IPS DF 4.7 (cell line): ENCODE data around the gene TEX38.
"Not testable (repeated sequence)": the region's sequence is repeated elsewhere in the genome, so short reads cannot be mapped to it uniquely, and the experiment has no call there.

Experiments
- DNase-seq: peaks from one replicate; pipeline ENCODE4 v3.0.0-alpha.2; 2013; ENCODE audit warnings: low spot score; ENCODE audit errors: extremely low read depth

TEX38 gene

GRCh38 chr1:46654698-46655097, 17.0 kb upstream of the TEX38 start:
- DNase-seq = not testable (repeated sequence)

DNA sequence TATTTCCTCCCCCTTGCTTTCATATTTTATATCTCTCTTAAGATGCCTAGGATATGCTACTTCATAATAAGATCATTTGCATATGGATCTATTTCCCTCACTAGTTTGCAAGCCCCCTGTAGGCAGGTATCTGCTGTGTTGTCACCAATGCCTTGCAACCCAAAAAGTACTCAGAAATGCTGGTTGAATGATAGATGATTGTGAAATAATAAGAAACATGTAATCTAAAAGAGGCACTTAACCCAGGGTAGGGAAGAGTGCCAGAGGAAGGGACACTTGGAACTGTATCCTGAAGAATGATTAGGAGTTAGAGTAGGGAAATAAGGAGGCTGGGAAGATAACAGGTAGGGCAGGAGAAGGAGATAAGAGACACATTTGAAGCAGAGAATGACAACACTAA, 15.8 kb upstream of the TEX38 start:
- no peak for DNase-seq

GRCh38 chr1:46656643-46657042, 15.0 kb upstream of the TEX38 start:
- no peak for DNase-seq

GRCh38 chr1:46657775-46658174, 13.9 kb upstream of the TEX38 start:
- no peak for DNase-seq

DNA sequence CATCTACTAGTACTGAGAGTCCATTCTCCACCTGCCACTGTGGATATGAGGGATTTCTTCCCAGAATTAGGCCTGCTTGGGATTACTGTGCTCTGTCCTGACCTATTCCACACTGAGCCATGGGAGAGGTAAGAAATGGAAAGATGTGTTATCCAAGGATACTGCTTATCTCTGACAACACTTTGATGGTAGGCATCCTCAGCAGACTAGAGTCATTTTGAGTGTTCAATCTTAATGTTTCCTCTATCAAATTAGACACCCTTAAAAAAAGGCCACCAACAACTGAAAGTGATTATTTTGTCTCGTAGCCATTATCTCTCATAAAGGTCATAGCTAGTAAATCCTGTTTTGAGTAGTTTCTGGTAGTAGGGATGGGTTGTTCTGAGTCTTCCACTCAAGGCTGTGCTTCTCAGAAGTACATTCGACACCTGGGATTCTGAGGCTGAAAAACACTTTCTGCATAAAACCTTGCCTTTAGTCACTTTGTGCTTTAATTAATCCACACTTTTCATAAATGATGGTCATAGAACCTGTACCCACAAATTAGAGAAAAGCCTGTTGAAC, 12.3 kb upstream of the TEX38 start:
- no peak for DNase-seq

- not testable (repeated sequence) for DNase-seq
Observed at GRCh38 chr1:46660116-46660515, 11.5 kb upstream of the TEX38 start.

DNA sequence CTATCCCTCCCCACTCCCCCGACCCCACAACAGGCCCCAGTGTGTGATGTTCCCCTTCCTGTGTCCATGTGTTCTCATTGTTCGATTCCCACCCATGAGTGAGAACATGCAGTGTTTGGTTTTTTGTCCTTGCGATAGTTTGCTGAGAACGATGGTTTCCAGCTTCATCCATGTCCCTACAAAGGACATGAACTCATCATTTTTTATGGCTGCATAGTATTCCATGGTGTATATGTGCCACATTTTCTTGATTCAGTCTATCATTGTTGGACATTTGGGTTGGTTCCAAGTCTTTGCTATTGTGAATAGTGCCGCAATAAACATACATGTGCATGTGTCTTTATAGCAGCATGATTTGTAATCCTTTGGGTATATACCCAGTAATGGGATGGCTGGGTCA, 8.7 kb upstream of the TEX38 start:
- not testable (repeated sequence) for DNase-seq

DNA sequence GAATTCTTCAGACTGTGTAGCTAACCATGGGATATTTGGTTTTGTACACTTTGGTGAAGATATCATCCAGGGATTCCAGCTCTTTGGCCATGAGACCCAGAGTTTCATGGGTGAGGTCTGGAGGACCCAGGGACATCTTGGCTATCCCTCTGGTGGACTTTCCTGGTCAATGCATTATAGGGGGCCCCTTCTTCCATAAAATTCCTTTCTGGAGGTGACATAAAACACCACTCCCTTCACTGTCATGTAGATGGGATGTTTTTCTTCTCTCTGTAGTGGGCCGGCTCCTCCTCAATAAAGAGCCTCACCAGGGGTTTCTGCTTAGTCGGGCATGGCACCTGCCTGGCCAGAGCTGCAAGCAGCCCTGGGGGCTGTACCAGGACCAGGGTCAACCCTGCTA, 5.7 kb upstream of the TEX38 start:
- no peak for DNase-seq

DNA sequence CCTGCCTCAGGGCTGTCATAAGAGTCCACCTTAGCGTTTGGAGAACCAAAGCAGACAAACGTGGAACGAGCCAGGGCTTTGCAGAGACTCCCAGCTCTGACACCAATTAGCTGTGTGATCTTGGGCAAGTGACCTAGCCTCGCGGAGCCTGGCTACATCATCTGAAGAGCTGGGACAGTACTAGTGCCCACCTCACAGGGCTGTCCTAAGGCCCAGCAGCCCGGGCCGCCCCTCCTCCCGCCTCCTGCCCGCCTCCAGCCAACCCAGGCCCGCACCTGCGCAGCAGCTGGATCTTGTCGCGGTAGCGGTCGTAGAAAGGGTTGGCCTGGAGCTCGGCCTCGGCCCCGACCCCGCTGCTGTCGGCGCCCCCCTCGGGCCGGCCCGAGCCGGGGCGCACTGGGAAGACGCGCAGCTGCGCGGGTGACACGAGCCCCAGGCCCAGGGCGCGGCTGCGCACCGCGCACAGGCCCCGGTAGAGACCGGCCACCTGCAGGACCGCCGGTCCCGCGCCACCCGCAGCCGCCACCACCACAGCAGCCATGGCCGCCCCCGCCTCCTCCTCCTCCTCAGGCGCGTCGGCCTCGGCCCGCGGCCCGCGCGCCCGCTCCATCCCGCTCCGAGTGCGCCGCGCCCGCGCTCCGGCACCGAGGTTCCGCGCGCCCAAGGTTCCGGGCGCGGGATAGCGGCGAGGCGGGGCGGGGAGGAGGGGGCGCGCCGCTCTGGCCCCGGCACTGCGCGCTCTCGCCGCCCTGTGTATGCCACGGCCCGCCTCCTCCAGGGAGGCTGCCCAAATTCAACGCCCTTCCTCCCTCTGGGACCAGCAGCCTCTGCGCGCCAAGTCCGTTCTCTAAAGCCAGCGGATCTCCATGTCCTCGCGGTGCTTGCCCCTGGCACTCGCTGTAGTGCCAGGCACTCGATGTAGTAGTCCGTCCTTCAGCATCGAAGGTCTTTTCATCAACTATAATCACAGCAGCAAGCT, 3.6 kb upstream of the TEX38 start, which contains the start of gene ATPAF1:
Gene ATPAF1, minus strand, starts transcription at position 583 of the 979 bp plus-strand sequence. Its CDS starts 42 bp downstream, at position 541.
- peak; percentile 56 for DNase-seq

DNA sequence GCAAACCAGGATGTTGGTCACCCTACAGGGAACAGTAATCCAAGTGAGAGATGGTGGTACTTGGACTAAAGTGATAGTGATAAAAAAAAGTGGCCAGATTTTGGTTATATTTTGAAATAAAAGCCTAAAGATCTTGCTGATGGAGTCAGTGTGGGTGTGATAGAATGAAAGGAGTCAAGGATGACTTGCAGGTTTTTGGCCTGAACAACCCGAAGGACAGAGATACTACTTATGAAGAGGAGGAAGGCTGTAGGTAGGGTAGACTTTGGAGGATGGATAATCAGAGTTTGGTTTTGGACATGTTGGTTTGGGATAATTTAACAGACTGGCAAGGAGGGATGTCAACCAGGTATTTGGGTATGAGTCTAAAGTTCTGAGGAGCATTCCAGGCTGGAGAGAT, 1.5 kb upstream of the TEX38 start:
- no peak for DNase-seq

DNA sequence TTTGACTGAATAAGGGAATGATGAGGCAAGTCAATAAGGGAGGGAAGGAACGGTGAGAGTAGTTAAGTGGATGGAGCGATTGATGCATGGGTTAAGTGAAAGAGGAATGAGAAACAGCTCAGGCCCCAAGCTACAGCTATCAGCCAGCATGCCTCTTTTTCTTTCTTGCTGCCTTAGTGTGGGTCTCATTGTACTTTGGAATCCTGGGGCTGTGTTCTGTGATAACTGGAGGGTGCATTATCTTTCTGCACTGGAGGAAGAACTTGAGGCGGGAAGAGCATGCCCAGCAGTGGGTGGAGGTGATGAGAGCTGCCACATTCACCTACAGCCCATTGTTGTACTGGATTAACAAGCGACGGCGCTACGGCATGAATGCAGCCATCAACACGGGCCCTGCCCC, 1.0 kb downstream of the TEX38 start:
- DNase-seq = no peak

DNA sequence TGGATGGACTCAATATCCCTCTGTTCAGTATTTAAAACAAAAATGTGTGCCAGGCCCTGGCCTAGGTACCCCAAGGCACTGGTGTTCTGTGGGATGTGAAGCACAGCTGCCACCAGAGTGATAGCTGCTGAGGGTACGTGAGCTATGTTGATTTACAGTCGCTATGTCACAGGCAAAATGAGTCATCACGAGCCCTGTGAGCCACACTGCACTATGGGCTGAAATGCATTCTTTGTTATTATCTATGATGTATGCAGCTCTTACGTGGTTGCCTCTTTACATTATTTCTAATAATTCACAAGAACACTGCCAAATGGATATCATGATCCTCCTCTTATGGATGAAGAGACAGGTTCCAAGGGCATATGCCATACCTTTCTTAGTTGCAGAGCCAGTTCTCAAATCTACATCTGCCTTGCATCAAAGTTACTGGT, 2.1 kb downstream of the TEX38 start:
- no peak for DNase-seq

DNA sequence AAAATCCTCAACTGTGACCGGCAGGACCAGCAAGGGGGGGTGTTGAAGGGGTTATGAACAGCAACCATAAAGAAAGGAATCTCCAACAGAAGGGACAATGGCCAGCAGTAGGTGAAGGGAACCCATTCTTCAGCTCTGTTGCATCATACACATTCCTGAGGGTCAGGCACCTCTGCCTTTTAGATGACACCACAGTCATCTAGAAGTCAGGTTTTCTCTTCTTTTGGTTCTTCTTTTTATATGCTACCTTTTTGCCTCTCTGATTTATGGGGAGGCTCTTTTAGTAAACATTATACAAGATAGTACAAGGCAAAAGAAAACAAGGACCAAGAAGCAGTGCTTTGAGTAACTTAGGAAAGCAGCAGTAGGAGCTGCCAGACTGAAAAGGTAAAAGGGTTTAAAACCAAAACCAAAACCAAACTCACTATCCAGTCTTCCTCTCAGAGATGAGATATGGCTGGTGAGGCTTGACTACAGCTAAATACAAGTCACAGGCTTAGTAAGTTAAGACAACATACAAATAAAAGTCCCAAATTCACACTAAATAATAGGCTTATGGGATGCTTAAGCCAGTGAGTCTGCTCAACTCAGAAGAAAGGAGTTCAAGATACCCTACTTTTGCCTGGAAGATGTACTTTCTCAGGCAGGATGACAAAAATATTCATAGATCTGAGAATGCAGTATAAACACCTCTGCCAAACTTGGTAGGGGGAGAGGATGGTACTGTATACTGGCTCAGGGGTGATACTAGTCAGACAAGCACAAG, 4.1 kb downstream of the TEX38 start:
- DNase-seq = no peak

- no peak for DNase-seq
Observed at GRCh38 chr1:46676531-46676930, 4.9 kb downstream of the TEX38 start.

- DNase-seq = no peak
Observed at GRCh38 chr1:46677339-46677738, 5.7 kb downstream of the TEX38 start.

DNA sequence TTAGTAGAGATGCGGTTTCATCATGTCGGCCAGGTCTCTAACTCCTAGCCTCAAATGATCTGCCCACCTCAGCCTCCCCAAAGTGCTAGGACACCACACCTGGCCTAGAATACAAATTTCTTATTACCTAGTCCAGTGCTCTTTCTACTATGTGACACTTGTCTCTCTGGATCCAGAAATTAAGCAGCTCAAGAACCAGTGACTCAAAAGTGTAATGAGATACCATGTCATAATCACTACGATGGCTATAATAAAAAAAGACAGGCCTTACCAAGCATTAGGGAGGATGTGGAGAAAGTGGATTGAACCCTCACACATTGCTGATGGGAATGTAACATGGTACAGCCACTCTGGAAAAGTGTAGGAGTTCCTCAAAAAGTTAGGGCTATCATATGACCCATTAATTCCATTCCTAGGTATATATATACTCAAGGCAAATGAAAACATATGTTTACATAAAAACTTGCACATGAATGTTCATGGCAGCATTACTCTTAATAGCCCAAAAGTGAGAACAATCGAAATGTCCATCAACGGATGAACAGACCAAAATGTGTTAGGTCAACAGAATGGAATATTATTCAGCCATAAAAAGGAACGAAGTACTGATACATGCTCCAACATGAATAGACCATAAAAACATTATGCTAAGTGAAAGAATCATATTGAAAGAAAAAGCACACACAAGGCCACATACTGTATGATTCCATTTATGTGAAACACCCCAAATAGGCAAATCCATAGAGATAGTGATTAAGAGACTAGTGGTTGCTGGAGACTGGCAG, 8.3 kb downstream of the TEX38 start:
- DNase-seq = no peak

GRCh38 chr1:46681333-46682034, 9.8 kb downstream of the TEX38 start:
- no peak for DNase-seq

DNA sequence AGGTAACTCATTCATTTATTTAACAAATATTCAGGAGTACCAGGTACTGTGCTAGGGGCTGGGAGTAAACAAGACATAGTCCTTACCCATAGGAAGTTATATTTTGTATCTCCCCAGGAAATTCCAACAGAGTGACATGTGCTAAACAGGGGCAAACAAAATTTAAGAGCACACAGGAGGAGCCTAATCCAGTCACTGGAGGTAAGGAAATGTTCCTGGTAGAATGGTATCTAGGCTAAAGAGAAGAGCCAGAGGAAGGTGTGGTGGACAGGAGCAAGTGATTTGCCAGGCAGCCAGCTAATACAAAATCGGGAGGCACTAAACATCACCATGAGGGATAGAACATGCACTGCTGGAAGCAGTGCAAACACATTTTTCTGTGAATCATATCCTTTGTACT, 10.4 kb downstream of the TEX38 start:
- DNase-seq = no peak

GRCh38 chr1:46684670-46685069, 13.0 kb downstream of the TEX38 start:
- DNase-seq = no peak

DNA sequence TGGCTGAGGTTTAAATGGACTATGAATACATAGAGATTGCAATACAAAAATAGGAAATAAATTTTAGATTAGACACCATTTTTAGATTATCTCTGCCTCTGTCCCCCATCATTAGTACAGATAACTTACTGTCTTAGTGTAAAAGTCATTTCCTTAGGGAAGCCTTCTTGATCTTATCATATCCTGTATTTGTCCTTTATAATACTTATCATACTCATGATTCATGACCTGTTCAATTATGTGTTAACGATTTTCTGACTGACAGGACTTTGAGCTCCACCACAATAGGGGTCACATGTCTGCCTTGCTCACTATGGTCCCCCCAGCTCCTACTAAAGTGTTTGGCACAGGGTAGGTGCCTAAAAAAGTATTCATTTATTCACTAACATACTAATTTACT, 14.6 kb downstream of the TEX38 start:
- no peak for DNase-seq
